Heart right ventricle (tissue), 16 donors: ENCODE results near the gene PDIK1L. TPM values are rescaled to one million over a fixed set of nuclear protein-coding genes. Genes with fewer than 3 reads are reported as not detected.

Experiments used
- ATAC-seq, 8 donors: fragments of 200-7000 bp; cut with Tn5 transposase; one replicate each; pipeline ENCODE4 v1.9.1; 2020; ENCODE audit warnings: mild to moderate bottlenecking in 8 of 8, moderate library complexity in 8 of 8, moderate number of reproducible peaks in 1 of 8
- DNase-seq, 2 donors: peaks; one replicate each; pipeline ENCODE4 v3.0.0-alpha.2; 2020
- H3K27ac ChIP-seq, 10 donors: fragments of 200-600 bp; sonication (generic) in 2 of 10; one replicate each; pipeline versions ENCODE4 v1.5.0 to v1.8.0; 2020 to 2022; ENCODE audit warnings: mild to moderate bottlenecking in 3 of 10
- H3K27me3 ChIP-seq, 7 donors: fragments of 200-600 bp; one replicate each; pipeline ENCODE4 v1.8.0; 2021 to 2022; ENCODE audit warnings: mild to moderate bottlenecking in 2 of 7
- H3K36me3 ChIP-seq, 9 donors: fragments of 200-600 bp; sonication (generic) in 1 of 9; one replicate each; pipeline versions ENCODE4 v1.5.0 to v1.8.0; 2020 to 2022; ENCODE audit warnings: mild to moderate bottlenecking in 2 of 9
- H3K4me1 ChIP-seq, 9 donors: fragments of 200-600 bp; sonication (generic) in 1 of 9; one replicate each; pipeline versions ENCODE4 v1.5.0 to v1.8.0; 2020 to 2022; ENCODE audit warnings: mild to moderate bottlenecking in 4 of 9
- H3K4me3 ChIP-seq, 10 donors: fragments of 200-600 bp; sonication (generic) in 2 of 10; one replicate each; pipeline versions ENCODE4 v1.5.0 to v1.8.0; 2020 to 2022; ENCODE audit warnings: mild to moderate bottlenecking in 7 of 10, moderate library complexity in 2 of 10
- H3K9me3 ChIP-seq, 11 donors: fragments of 200-600 bp in 10 of 11; sonication (generic) in 2 of 11; one replicate each; pipeline versions ENCODE4 v1.5.0 to v1.8.0; 2013 to 2022; ENCODE audit warnings: mild to moderate bottlenecking in 2 of 11, control low read depth in 1 of 11, moderate library complexity in 1 of 11
- CTCF ChIP-seq, 9 donors: fragments of 200-600 bp; sonication (generic) in 2 of 9; IDR thresholded peaks; one replicate each; pipeline versions ENCODE4 v1.5.0 to v1.8.0; 2021 to 2022; ENCODE audit warnings: antibody characterized with exemption in 9 of 9, mild to moderate bottlenecking in 5 of 9, moderate library complexity in 1 of 9
- WGBS, 2 donors: extraction: QIAGEN DNeasy Blood & Tissue Kit; methylation state at CpG; one replicate each; pipeline ENCODE4 v1.1.7; 2013; ENCODE audit warnings: inconsistent platforms in 1 of 2; 5-methylcytosine and 5-hydroxymethylcytosine counted together
- intact Hi-C, 10 donors: fragments of 100-400 bp; cut with DNase I; formaldehyde crosslinking; loops; one replicate each; pipeline versions ENCODE4 v1.11.1 to v1.14.2; 2022
- polyA plus RNA-seq, 2 donors: library from polyadenylated mRNA; stranded (reverse); fragments of 200-250 nt; gene quantifications; one replicate each; pipeline ENCODE4 v1.2.3, GENCODE V29; 2013
- total RNA-seq, 10 donors: library from RNA; stranded (reverse); fragmentation: NEBNext Ultra II Directional in 3 of 10; extraction: Animal tissue kit (Norgen Biotek cat#: 25700) in 3 of 10; gene quantifications; one replicate each; pipeline versions ENCODE4 v1.2.1 to v1.2.4, GENCODE V29; 2021 to 2023
- donor health status: Arrhythmogenic right ventricular cardiomyopathy.
- donor health status: ischemic (EF 13 %, LVEDD 7.1; RV severe dilation, severe dysfunction).
- donor health status: healthy with polysubstance abuse.
- donor health status: DM: no; HTN: yes; CAD: no.
- donor health status: DM: no; HTN: no; CAD: no.
- donor health status: ischemic (EF 25% LVEDD 6.9; RV normal size, moderate dysfunction).
- donor health status: ischemic (EF 25% LVEDD 5.7; RV mildly dilated, moderate dysfunction).
- donor health status: healthy.
- donor health status: DM: yes; HTN: yes; CAD: no.
- donor health status: Ischemic cardiomyopathy.
- donor health status: ischemic (EF 35%, LVEDD 5.7; RV mildly dilated, moderate dysfunction).
- donor health status: nonischemic (EF 11% LVEDD 7.7; RV severe dilation, severe dysfunction).
- donor health status: DM: yes; HTN: yes; CAD: no.
- donor health status: PGD.
- donor health status: ischemic (EF 29% LVEDD 5.4; RV normal size, mild dysfunction).
- donor health status: nonischemic (EF 23%, LVEDD 6.1; RV moderate dilation, normal function).

PDIK1L gene
- total and polyA plus RNA-seq, 12 donors: 1.6 to 8.3 (median 5.3) TPM

GRCh38 chr1:26066857-26067256 lies 44.8 kb upstream of the PDIK1L start:
- no peak for TF ChIP-seq CTCF (IDR thresholded peaks at IDR 0.05)
- peaks cover 0 to 40% (median 0%) of the 10 kb centered on the region in 9 donors for H3K36me3 ChIP-seq
- intact Hi-C loops: loop anchor here in 4 of 10 donors (1.0 to 2.0 kb wide), 3 partner anchors 16 to 28 kb away; no protein-coding TSS in a partner anchor
- H3K27me3 ChIP-seq: peaks cover 0 to 20% (median 6%) of the 10 kb centered on the region in 7 donors
- WGBS, 2 donors: 16 to 31% methylated on average over 4 of the region's 4 CpGs
- H3K4me1 ChIP-seq: peaks cover 0 to 10% (median 3%) of the 10 kb centered on the region in 9 donors
- peak overlapping the region; percentile 48 to 69 (median 60) for H3K4me3 ChIP-seq
- DNase-seq (peak; percentile 76 to 84), ATAC-seq (peak; percentile 83 to 92 (median 90))
- H3K9me3 ChIP-seq: no peaks in the 10 kb centered on the region
- peak overlapping the region; percentile 81 to 99 (median 90) for H3K27ac ChIP-seq

GRCh38 chr1:26067432-26067911 lies 44.2 kb upstream of the PDIK1L start, which contains the start of gene TRIM63:
TRIM63 (minus strand) TSS chr1:26067630; CDS start chr1:26067494, 136 bp downstream.
- Histone ChIP-seq H3K9me3 (no peaks in the 10 kb centered on the region), H3K4me3 (peak within 1 kb of the TSS; percentile 48 to 69 (median 60)), H3K27ac (peak within 1 kb of the TSS; percentile 81 to 99 (median 90)), H3K36me3 (peaks cover 0 to 38% (median 0%) of the 10 kb centered on the region in 9 donors), H3K4me1 (peaks cover 0 to 8% (median 4%) of the 10 kb centered on the region in 9 donors), H3K27me3 (peaks cover 0 to 20% (median 6%) of the 10 kb centered on the region in 7 donors)
- intact Hi-C loops: loop anchor here in 3 of 10 donors (1.0 to 2.0 kb wide), 3 partner anchors 15 to 27 kb away; no protein-coding TSS in a partner anchor
- WGBS, 2 donors: 27 to 44% methylated on average over 9 of the region's 9 CpGs
- ATAC-seq (peak; percentile 65 to 88 (median 76)), DNase-seq (peak; percentile 57 to 65)
- no peak for TF ChIP-seq CTCF (IDR thresholded peaks at IDR 0.05)

GRCh38 chr1:26069941-26070295 lies 41.7 kb upstream of the PDIK1L start:
- no peak for TF ChIP-seq CTCF (IDR thresholded peaks at IDR 0.05)
- Histone ChIP-seq H3K36me3 (peaks cover 0 to 14% (median 0%) of the 10 kb centered on the region in 9 donors), H3K27ac (no peak overlapping the region), H3K27me3 (peaks cover 0 to 20% (median 10%) of the 10 kb centered on the region in 7 donors), H3K9me3 (no peaks in the 10 kb centered on the region), H3K4me3 (no peak overlapping the region), H3K4me1 (peaks cover 0 to 14% (median 4%) of the 10 kb centered on the region in 9 donors)
- intact Hi-C loops: no loop called here
- WGBS, 2 donors: 83 to 87% methylated on average over 1 of the region's 1 CpG
- no peak for ATAC-seq
- no peak for DNase-seq

GRCh38 chr1:26070296-26070962 lies 41.2 kb upstream of the PDIK1L start:
- intact Hi-C loops: no loop called here
- Histone ChIP-seq H3K36me3 (peaks cover 0 to 11% (median 0%) of the 10 kb centered on the region in 9 donors), H3K9me3 (no peaks in the 10 kb centered on the region), H3K27me3 (peaks cover 0 to 20% (median 10%) of the 10 kb centered on the region in 7 donors), H3K4me1 (peaks cover 0 to 20% (median 7%) of the 10 kb centered on the region in 9 donors), H3K27ac (no peak overlapping the region), H3K4me3 (no peak overlapping the region)
- DNase-seq: no peak
- WGBS, 2 donors: 90 to 92% methylated on average over 4 of the region's 4 CpGs
- no peak for TF ChIP-seq CTCF (IDR thresholded peaks at IDR 0.05)
- no peak for ATAC-seq
